Measurements from ENCODE around the gene ZBTB4. TPM values are rescaled to one million over a fixed set of nuclear protein-coding genes. Genes with fewer than 3 reads are reported as not detected.
"Not testable (repeated sequence)": the region's sequence is repeated elsewhere in the genome, so short reads cannot be mapped to it uniquely, and the experiment has no call there.

ZBTB4 gene
- polyA plus RNA-seq, 12 donors: 20.6 to 54.7 (median 24.4) TPM; not detected in 1

DNA sequence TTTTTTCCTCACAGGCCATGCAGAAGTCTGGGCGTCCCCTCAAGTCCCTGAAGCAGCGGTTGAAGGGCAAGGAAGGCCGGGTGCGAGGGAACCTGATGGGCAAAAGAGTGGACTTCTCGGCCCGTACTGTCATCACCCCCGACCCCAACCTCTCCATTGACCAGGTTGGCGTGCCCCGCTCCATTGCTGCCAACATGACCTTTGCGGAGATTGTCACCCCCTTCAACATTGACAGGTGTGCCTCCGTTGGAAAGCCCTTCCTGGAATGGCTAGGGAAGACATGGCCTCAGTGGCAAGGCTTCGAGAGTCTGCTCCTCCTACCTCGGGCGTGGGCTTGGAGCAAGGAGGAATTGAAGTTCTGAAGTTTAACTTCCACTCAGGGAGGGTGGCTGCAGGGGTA is 18.2 kb upstream of the ZBTB4 start:
- no peak for DNase-seq

DNA sequence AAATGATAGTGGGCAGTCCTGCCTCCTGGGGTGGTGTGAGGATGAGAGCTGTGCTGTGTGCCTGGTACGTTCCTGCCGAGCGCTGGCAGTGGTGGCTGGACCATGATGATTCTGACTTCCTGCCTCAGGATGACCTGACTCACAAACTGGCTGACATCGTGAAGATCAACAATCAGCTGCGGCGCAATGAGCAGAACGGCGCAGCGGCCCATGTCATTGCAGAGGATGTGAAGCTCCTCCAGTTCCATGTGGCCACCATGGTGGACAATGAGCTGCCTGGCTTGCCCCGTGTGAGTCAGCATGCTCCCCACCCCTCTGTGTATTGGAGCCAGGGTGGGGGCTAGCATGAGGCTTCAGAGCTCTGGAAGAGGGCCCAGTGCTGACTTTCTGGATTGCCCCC is 17.8 kb upstream of the ZBTB4 start:
- no peak for DNase-seq

DNA sequence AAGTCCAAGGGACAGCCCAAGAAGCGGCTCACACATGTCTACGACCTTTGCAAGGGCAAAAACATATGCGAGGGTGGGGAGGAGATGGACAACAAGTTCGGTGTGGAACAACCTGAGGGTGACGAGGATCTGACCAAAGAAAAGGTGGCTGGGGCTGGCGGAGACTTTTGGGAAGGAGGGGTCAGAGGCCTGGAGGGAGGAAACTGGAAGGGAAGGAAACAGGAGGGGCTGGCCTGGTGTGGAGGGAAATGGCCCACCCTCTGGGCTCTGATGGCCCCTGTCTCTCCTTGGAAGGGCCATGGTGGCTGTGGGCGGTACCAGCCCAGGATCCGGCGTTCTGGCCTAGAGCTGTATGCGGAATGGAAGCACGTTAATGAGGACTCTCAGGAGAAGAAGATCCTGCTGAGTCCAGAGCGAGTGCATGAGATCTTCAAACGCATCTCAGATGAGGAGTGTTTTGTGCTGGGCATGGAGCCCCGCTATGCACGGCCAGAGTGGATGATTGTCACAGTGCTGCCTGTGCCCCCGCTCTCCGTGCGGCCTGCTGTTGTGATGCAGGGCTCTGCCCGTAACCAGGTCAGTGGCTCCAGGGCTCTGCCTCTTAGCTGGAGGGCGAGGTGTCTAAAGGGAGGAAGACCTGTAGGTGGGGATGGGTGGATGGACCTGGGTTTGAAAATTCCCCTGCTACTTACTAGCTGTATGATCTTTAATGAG is 17.2 kb upstream of the ZBTB4 start:
- no peak for DNase-seq

- DNase-seq: no peak
Measured at GRCh38 chr17:7495906-7496434, 16.5 kb upstream of the ZBTB4 start.

- DNase-seq: no peak
Measured at GRCh38 chr17:7493941-7494340, 14.5 kb upstream of the ZBTB4 start.

DNA sequence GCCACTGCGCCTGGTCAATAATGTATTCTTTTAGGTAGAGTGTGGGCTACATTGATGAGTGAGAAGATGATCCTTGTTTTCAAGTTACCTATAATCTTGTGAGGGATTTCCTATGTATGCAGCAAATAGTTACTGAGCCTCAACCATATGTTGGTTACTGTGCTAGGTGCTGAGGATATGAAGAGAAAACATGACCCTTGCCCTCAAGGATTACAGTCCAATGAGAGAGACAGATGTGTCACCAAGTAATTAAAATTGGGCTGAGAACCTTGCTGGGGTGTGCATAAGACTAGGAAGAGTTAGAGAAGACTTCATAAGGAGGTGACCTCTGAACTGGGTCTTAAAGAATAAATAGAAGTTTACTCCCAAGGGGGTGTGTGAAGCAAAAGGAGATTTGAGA is 12.2 kb upstream of the ZBTB4 start:
- DNase-seq: no peak

- DNase-seq: no peak
Measured at GRCh38 chr17:7490144-7490543, 10.7 kb upstream of the ZBTB4 start.

DNA sequence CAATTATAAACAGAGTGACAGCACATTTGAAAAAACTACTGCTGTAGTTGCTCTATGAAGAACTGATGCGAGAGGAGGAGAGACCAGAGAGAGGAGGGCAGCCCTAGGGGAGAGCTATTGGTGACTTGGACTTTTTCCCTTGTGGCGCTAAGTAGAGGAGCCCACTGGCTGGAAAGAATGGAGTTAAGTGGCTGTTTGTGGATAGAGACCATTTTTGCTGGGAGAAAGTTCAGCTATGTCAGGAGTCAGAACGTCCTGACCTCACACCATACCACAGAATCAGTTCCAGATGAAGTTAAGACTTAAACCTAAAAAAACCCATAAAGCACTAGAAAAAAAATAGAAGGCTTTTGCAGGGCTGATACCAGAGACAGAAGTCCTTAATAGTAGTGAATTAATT is 6.8 kb upstream of the ZBTB4 start:
- no peak for DNase-seq

- no peak for DNase-seq
Measured at GRCh38 chr17:7484919-7485377, 5.5 kb upstream of the ZBTB4 start.

DNA sequence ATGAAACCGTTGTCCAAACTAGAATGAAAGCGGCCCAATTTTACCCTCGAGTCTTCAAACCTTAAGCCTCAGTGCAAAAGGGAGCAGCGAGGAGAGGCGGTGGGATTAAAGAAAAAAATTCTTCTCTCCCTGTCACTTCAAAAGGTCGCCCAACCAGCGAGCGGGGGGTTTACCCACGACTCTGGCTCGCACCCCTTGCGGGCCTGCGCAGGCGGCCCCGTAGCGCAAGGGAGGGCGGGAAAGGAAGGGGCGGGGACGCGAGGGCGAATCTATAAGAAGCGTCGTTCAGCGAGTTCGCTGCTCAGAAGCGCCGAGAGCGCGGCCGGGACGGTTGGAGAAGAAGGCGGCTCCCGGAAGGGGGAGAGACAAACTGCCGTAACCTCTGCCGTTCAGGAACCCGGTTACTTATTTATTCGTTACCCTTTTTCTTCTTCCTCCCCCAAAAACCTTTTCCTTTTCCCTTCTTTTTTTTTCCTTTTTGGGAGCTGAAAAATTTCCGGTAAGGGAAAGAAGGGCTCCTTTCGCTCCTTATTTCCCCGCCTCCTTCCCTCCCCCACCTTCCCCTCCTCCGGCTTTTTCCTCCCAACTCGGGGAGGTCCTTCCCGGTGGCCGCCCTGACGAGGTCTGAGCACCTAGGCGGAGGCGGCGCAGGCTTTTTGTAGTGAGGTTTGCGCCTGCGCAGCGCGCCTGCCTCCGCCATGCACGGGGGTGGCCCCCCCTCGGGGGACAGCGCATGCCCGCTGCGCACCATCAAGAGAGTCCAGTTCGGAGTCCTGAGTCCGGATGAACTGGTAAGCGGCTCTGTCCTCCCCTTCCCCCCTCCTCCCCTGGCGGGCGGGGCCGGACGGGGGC is 4.9 kb upstream of the ZBTB4 start, which contains the start of gene POLR2A:
Gene POLR2A, plus strand, starts transcription at position 300 of the 852 bp plus-strand sequence.
- peak; percentile 99 for DNase-seq

- peak; percentile 91 for DNase-seq
Measured at GRCh38 chr17:7483255-7484066, 4.0 kb upstream of the ZBTB4 start.

DNA sequence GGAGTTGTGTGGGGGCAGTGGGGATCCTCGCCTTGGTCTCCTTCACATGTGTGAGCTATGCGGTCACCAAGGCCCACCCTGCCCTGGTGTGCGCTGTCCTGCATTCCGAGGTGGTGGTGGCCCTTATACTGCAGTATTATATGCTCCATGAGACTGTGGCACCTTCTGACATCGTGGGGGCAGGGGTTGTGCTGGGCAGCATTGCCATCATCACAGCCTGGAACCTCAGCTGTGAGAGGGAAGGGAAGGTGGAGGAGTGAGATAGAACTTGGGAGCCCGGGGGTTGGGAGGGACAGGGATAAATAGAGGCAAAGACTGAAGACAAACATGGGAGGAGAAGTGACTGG is 3.3 kb upstream of the ZBTB4 start:
- DNase-seq: not testable (repeated sequence)

GRCh38 chr17:7481842-7482741 is 2.7 kb upstream of the ZBTB4 start:
- DNase-seq: not testable (repeated sequence)

GRCh38 chr17:7481275-7481674 is 1.8 kb upstream of the ZBTB4 start, which contains the start of gene SLC35G6:
SLC35G6 (plus strand) TSS chr17:7481446; CDS start chr17:7481517, 71 bp downstream.
- DNase-seq: not testable (repeated sequence)

DNA sequence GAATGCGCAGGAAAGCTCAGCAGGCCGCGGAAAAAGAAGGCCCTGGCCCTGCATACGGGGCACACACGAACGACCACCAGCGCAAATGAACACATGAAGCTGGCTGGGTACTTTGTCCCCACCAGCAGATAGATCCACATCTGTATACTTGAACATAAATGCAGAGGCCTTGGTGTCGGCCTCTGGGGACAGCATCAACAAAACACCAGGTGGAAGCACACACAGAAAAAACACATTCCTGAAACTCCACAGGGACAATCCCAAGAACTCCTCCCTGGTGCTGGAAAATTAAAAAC is 606 bp upstream of the ZBTB4 start:
- no peak for DNase-seq

DNA sequence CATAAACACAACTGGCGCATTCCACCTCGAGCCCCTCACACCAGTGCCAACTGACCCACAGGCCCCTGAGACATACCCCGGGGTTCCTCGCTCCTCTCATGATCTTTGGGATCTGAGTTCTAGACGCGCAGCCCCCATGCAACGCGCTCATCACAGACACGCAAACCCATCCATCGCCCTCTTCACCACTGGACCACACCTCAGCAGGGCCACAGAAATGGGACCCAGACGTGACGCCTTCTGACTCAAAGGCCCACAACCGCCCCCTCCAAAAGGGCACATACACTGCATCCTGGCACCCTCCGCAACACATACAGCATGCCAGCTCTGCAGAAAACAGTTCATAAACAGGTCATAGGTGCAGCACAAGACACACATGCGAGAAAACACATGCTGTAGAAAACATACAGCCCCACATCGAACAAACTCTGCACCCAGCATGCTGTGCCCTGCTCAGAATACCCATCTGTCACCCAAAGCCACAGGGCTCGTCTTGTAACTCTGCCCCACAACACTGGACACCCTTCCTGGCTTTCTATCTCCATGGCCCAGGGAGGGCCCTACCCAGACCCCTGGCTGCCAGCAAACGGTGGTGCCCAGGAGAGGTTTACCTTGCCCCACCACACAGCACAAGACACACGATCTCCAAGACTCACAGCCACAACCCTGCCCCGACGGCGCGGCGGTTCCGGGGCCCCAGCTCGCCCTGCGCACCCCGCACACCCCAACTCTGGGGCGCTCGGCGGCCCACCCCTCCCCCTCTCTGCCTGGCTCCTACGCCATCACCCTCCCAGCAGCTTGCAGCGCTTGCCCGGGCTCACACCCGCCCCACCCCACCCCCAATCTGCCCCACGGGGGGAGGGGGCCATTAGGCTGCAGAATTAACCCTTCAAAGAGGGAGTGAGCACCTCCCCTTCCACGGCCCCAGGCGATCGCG is 887 bp downstream of the ZBTB4 start:
- no peak for DNase-seq

DNA sequence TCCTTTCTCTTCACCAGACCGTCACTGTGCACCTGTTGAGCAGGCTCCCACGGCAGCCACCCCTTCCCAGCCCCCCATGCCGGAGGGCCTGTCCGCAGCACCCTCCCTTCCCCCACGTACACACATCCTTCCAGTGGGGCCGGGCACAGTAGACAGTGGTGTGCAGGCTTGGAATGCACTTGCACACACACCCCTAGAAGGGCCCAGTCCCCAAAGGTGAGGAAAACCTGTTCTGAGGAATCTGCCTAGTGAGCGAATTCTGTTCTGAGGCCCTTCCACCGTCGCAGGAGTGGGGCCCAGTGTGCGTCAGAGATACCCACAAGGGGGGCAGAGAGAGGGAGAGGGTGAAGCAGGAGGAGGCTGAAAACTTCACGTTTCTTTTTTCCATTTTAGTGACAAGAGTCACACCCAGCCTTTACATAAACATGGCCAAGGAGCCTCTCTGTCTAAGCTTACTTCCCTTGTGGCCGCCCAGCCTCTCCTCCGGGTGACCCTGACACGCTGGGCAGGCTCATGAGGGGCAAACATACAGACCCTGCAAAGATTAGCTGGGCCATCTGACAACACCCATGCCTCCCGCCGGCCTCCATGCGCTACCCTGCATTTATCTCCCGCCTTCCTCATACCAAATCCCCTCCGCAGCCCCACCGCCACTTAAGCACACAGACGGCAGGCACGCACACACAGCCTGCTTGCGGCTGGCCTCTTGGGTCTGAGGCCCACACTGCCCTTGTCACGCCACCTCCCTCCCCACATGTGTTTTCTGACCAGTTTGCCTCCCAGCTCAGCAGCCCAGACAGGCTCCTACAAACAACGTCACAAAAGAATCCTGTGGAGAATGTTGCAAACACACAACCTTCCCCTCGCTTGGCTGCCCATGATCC is 1.8 kb downstream of the ZBTB4 start:
- DNase-seq: no peak

DNA sequence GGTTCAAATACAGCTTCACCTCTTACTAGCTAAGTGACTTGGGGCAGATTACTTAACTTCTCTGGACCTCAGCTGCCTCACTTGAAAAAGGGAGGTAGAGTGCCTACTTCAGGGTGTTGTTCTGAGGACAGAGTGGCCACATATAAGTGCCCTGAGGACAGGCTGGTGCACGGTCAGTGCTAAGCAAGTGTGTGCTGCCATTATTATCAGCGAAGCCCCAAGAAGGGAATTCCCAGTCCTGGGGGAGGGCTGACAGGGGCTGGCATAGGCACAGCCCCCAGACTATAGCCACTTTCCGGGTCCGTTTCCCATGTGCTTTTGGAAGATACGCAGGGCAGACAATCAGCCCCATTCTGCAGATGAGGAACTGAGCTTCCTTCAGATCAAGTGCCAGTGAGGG is 2.5 kb downstream of the ZBTB4 start:
- no peak for DNase-seq

GRCh38 chr17:7476494-7476893 is 2.9 kb downstream of the ZBTB4 start:
- DNase-seq: no peak

Data from muscle of arm (tissue), 12 donors.